H1 (cell line): Measurements from ENCODE around the gene MYRF. TPM values are rescaled to one million over a fixed set of nuclear protein-coding genes. Genes with fewer than 3 reads are reported as not detected.

ENCODE experiments used
- CTCF ChIA-PET: fragments of 300-600 bp; sonication (Branson Sonifier 250); formaldehyde crosslinking; loops from one replicate; lab custom pipeline; 2021; ENCODE audit not compliant: partially characterized antibody; lab: Charles Lee
- POLR2A ChIA-PET: fragments of 300-600 bp; sonication (Branson Sonifier 250); formaldehyde crosslinking; loops from one replicate; lab custom pipeline; 2021; ENCODE audit warnings: inconsistent platforms; ENCODE audit not compliant: partially characterized antibody; lab: Charles Lee
- DNase-seq, 2 experiments: peaks; one replicate each; pipeline versions ENCODE4 v3.0.0 to v3.0.0-alpha.2; 2010 to 2022; ENCODE audit warnings: low spot score in 2 of 2, low read depth in 1 of 2, mixed read lengths in 1 of 2
- FAIRE-seq: peaks from 2 replicates; lab custom pipeline; 2011; peaks lifted over from hg19 to GRCh38; lab: Jason Lieb, UNC
- H2AFZ ChIP-seq: 2 replicates; pipeline ENCODE4 v1.8.1; 2012; ENCODE audit warnings: low read length, inconsistent platforms
- H2AK5ac ChIP-seq: 2 replicates; pipeline ENCODE4 v1.6.1; 2013; ENCODE audit warnings: low read depth, low read length
- H2BK120ac ChIP-seq: replicated peaks from 2 replicates; pipeline ENCODE3; 2013; ENCODE audit warnings: low read depth, low read length, inconsistent platforms
- H2BK12ac ChIP-seq: 2 replicates; pipeline ENCODE4 v1.6.1; 2013; ENCODE audit warnings: low read depth, low read length
- H2BK15ac ChIP-seq: 2 replicates; pipeline ENCODE4 v1.6.1; 2013; ENCODE audit warnings: low read length
- H2BK20ac ChIP-seq: 2 replicates; pipeline ENCODE4 v1.6.1; 2013; ENCODE audit warnings: low read length
- H2BK5ac ChIP-seq: 2 replicates; pipeline ENCODE4 v1.6.1; 2013; ENCODE audit warnings: low read depth, low read length
- H3K14ac ChIP-seq: 2 replicates; pipeline ENCODE4 v1.6.1; 2013; ENCODE audit warnings: inconsistent platforms; ENCODE audit not compliant: insufficient read length
- H3K18ac ChIP-seq: 2 replicates; pipeline ENCODE4 v1.6.1; 2013; ENCODE audit warnings: low read length; ENCODE audit errors: extremely low read depth
- H3K23ac ChIP-seq: 2 replicates; pipeline ENCODE4 v1.6.1; 2013; ENCODE audit warnings: inconsistent platforms; ENCODE audit not compliant: insufficient read length
- H3K23me2 ChIP-seq: 2 replicates; pipeline ENCODE4 v1.6.1; 2013; ENCODE audit warnings: low read depth, low read length
- H3K27ac ChIP-seq: 2 replicates; pipeline ENCODE4 v1.6.1; 2011; ENCODE audit warnings: low read depth, low read length, inconsistent platforms
- H3K27me3 ChIP-seq, 4 experiments: replicated peaks in 1 of 4; 1 replicate in 1 of 4; 2 replicates in 3 of 4; pipeline versions ENCODE4 v1.6.1 to v1.8.1; 2011 to 2013; ENCODE audit warnings: low read length in 3 of 4, mild to moderate bottlenecking in 3 of 4, inconsistent platforms in 2 of 4, mixed read lengths in 2 of 4, moderate library complexity in 1 of 4; ENCODE audit not compliant: control insufficient read depth in 3 of 4, insufficient read depth in 3 of 4; ENCODE audit errors: extremely low read depth in 1 of 4
- H3K36me3 ChIP-seq, 4 experiments: 2 replicates each; pipeline versions ENCODE4 v1.6.1 to v1.8.1; 2011 to 2013; ENCODE audit warnings: mild to moderate bottlenecking in 4 of 4, low read length in 3 of 4, moderate library complexity in 2 of 4, control low read depth in 1 of 4, inconsistent platforms in 1 of 4; ENCODE audit not compliant: insufficient read depth in 4 of 4, control insufficient read depth in 2 of 4
- H3K4ac ChIP-seq: replicated peaks from 2 replicates; pipeline ENCODE3; 2013; ENCODE audit warnings: low read length, low read depth, mixed read lengths, inconsistent platforms; ENCODE audit not compliant: insufficient read length
- H3K4me1 ChIP-seq, 4 experiments: replicated peaks in 1 of 4; 1 replicate in 1 of 4; 2 replicates in 3 of 4; pipeline versions ENCODE4 v1.6.1 to v1.8.1; 2011 to 2013; ENCODE audit warnings: low read length in 3 of 4, inconsistent platforms in 2 of 4, mixed read lengths in 1 of 4; ENCODE audit not compliant: insufficient read depth in 4 of 4, control insufficient read depth in 3 of 4
- H3K4me2 ChIP-seq, 2 experiments: 2 replicates each; pipeline versions ENCODE4 v1.6.1 to v1.8.1; 2011 to 2013; ENCODE audit warnings: low read depth in 2 of 2, low read length in 2 of 2, control low read depth in 1 of 2, inconsistent platforms in 1 of 2, mild to moderate bottlenecking in 1 of 2; ENCODE audit not compliant: insufficient read depth in 1 of 2
- H3K4me3 ChIP-seq, 4 experiments: fragments of 200-600, 300-600 bp in 1 of 4; sonication (generic), shearing (Covaris generic), sonication (Bioruptor Twin) in 1 of 4; 2 replicates each; pipeline versions ENCODE4 v1.5.1 to v1.8.1; 2011 to 2016; ENCODE audit warnings: low read length in 4 of 4, low read depth in 3 of 4, control low read depth in 2 of 4, inconsistent platforms in 2 of 4, mild to moderate bottlenecking in 2 of 4, mixed read lengths in 1 of 4, moderate library complexity in 1 of 4; ENCODE audit not compliant: insufficient read depth in 2 of 4; ENCODE audit errors: extremely low read depth in 1 of 4
- H3K56ac ChIP-seq: replicated peaks from 2 replicates; pipeline ENCODE3; 2013; ENCODE audit warnings: low read depth, mild to moderate bottlenecking, mixed read lengths, low read length, inconsistent platforms; ENCODE audit not compliant: insufficient read length
- H3K79me1 ChIP-seq: 2 replicates; pipeline ENCODE4 v1.6.1; 2013; ENCODE audit warnings: low read depth, low read length, control low read depth
- H3K79me2 ChIP-seq, 2 experiments: 2 replicates each; pipeline versions ENCODE4 v1.6.1 to v1.8.1; 2012 to 2013; ENCODE audit warnings: low read length in 2 of 2, mild to moderate bottlenecking in 2 of 2, inconsistent platforms in 1 of 2; ENCODE audit not compliant: insufficient read depth in 2 of 2, control insufficient read depth in 1 of 2
- H3K9ac ChIP-seq, 4 experiments: replicated peaks in 1 of 4; 1 replicate in 1 of 4; 2 replicates in 3 of 4; pipeline versions ENCODE4 v1.6.1 to v1.8.1; 2011 to 2013; ENCODE audit warnings: low read depth in 3 of 4, low read length in 3 of 4, control low read depth in 2 of 4, mild to moderate bottlenecking in 2 of 4, moderate library complexity in 2 of 4, inconsistent platforms in 1 of 4; ENCODE audit errors: extremely low read depth in 1 of 4
- H3K9me3 ChIP-seq, 2 experiments: 2 replicates each; pipeline versions ENCODE4 v1.6.1 to v1.8.1; 2012 to 2013; ENCODE audit warnings: mild to moderate bottlenecking in 2 of 2, moderate library complexity in 2 of 2, control low read depth in 1 of 2, inconsistent platforms in 1 of 2, low read depth in 1 of 2, low read length in 1 of 2, mixed read lengths in 1 of 2; ENCODE audit not compliant: insufficient read depth in 2 of 2
- H4K20me1 ChIP-seq, 2 experiments: replicated peaks in 1 of 2; 2 replicates each; pipeline versions ENCODE3 to v1.8.1; 2011 to 2013; ENCODE audit warnings: inconsistent platforms in 2 of 2, low read length in 2 of 2, mild to moderate bottlenecking in 1 of 2; ENCODE audit not compliant: insufficient read depth in 2 of 2, control insufficient read depth in 1 of 2
- H4K5ac ChIP-seq: 2 replicates; pipeline ENCODE4 v1.6.1; 2013; ENCODE audit warnings: low read length, low read depth, mixed read lengths, inconsistent platforms; ENCODE audit not compliant: insufficient read length
- H4K8ac ChIP-seq: 2 replicates; pipeline ENCODE4 v1.8.0; 2013; ENCODE audit warnings: mild to moderate bottlenecking, moderate library complexity, low read length, inconsistent platforms; ENCODE audit not compliant: insufficient read depth; ENCODE audit errors: extremely low read depth
- H4K91ac ChIP-seq: replicated peaks from 2 replicates; pipeline ENCODE3; 2013; ENCODE audit warnings: low read length, mixed read lengths, inconsistent platforms; ENCODE audit not compliant: insufficient read length
- BACH1 ChIP-seq: IDR thresholded peaks from 2 replicates; pipeline ENCODE4 v1.6.1; 2012; ENCODE audit warnings: low read length, improper control_type of control experiment
- CTBP2 ChIP-seq: IDR thresholded peaks from 2 replicates; pipeline ENCODE4 v1.7.0; 2011; ENCODE audit warnings: borderline replicate concordance, mild to moderate bottlenecking, moderate library complexity, mixed read lengths, low read length; ENCODE audit not compliant: insufficient read depth, insufficient read length
- E2F6 ChIP-seq: IDR thresholded peaks from 2 replicates; pipeline ENCODE4 v1.6.1; 2012; ENCODE audit warnings: inconsistent platforms
- EGR1 ChIP-seq: IDR thresholded peaks from 2 replicates; pipeline ENCODE4 v1.6.1; 2011; ENCODE audit warnings: low read depth, low read length, borderline replicate concordance
- HDAC2 ChIP-seq, 2 experiments: fragments of 300-600 bp in 1 of 2; sonication (generic) in 1 of 2; IDR thresholded peaks; 2 replicates each; pipeline ENCODE4 v1.6.1; 2011 to 2012; ENCODE audit warnings: low read depth in 2 of 2, low read length in 2 of 2, mild to moderate bottlenecking in 2 of 2, moderate library complexity in 2 of 2, borderline replicate concordance in 1 of 2, inconsistent platforms in 1 of 2
- JUN ChIP-seq: IDR thresholded peaks from 2 replicates; pipeline ENCODE4 v1.6.1; 2011; ENCODE audit warnings: low read depth, mild to moderate bottlenecking, improper control_type of control experiment, low read length
- PHF8 ChIP-seq: fragments of 200-600 bp; sonication (generic); conservative IDR thresholded peaks from 2 replicates; pipeline ENCODE4 v1.7.1; 2012; ENCODE audit warnings: low read depth, mild to moderate bottlenecking, inconsistent platforms, low read length, moderate library complexity
- POU5F1 ChIP-seq: IDR thresholded peaks from 2 replicates; pipeline ENCODE4 v1.6.1; 2011; ENCODE audit warnings: low read depth, mild to moderate bottlenecking, low read length, moderate library complexity
- RAD21 ChIP-seq, 2 experiments: IDR thresholded peaks in 1 of 2; conservative IDR thresholded peaks in 1 of 2; 2 replicates each; pipeline ENCODE4 v1.6.1; 2011; ENCODE audit warnings: low read depth in 2 of 2, low read length in 2 of 2, improper control_type of control experiment in 1 of 2, inconsistent platforms in 1 of 2, mild to moderate bottlenecking in 1 of 2, moderate library complexity in 1 of 2
- RNF2 ChIP-seq: fragments of 200-900, 300-1000 bp; sonication (generic); IDR thresholded peaks from 2 replicates; pipeline ENCODE4 v1.7.1; 2016; ENCODE audit warnings: borderline replicate concordance, low read depth, mild to moderate bottlenecking, antibody characterized with exemption, low read length; ENCODE audit not compliant: poor library complexity, severe bottlenecking; ENCODE audit errors: missing control alignments
- RXRA ChIP-seq: IDR thresholded peaks from 2 replicates; pipeline ENCODE4 v1.6.1; 2011; ENCODE audit warnings: low read depth, mild to moderate bottlenecking, low read length, moderate library complexity; ENCODE audit not compliant: insufficient read depth
- YY1 ChIP-seq: IDR thresholded peaks from 2 replicates; pipeline ENCODE4 v1.6.1; 2011; ENCODE audit warnings: low read depth, mild to moderate bottlenecking, low read length
- WGBS, 2 experiments: shearing (Covaris generic) in 1 of 2; methylation state at CpG; one replicate each; pipeline versions ENCODE4 v1.1.6 to v1.1.7; 2013 to 2015; ENCODE audit warnings: low lambda C conversion rate in 2 of 2, mixed read lengths in 2 of 2, inconsistent platforms in 1 of 2, low coverage in 1 of 2, missing lambda C conversion rate in 1 of 2; ENCODE audit not compliant: insufficient replicate concordance in 2 of 2, insufficient coverage in 1 of 2, insufficient read length in 1 of 2; ENCODE audit errors: extremely low coverage in 1 of 2, missing lambda C conversion rate in 1 of 2; 5-methylcytosine and 5-hydroxymethylcytosine counted together
- polyA plus RNA-seq, 7 experiments: library from polyadenylated mRNA; depleted of rRNA in 3 of 7; stranded (reverse) in 5 of 7; unstranded in 2 of 7; fragments of >200 nt in 5 of 7; fragments of 200-250 nt in 2 of 7; gene quantifications; 1 replicate in 5 of 7; 2 replicates in 1 of 7; 4 replicates in 1 of 7; pipeline versions ENCODE4 v1.2.1 to v1.2.3, GENCODE V29; 2011 to 2013; ENCODE audit warnings: missing spikeins in 2 of 7, mixed read lengths in 2 of 7
- total RNA-seq: library from RNA; stranded (reverse); fragmentation: NEBNext Ultra II Directional; extraction: Animal tissue kit (Norgen Biotek cat#: 25700); gene quantifications from 2 replicates; pipeline ENCODE4 v1.2.1, GENCODE V29; 2021

The MYRF gene
- total and polyA plus RNA-seq, 2 of the 8 experiments (the other 6 are each of a cell fraction or from before 2014, with no cell fraction given) = 6.0 to 6.1 TPM

- Histone ChIP-seq H3K14ac (no peak overlapping the region), H4K8ac (no peak overlapping the region), H2BK120ac (no peak overlapping the region), H3K27ac (no peak overlapping the region), H3K79me2 (no peaks in the 10 kb centered on the region), H3K4me3 (no peak overlapping the region), H3K4me1 (peaks cover 6 to 28% (median 16%) of the 10 kb centered on the region in 4 experiments), H3K18ac (no peak overlapping the region), H2BK15ac (no peak overlapping the region), H3K23me2 (no peaks in the 10 kb centered on the region; the same call in 1 of the 2 replicates), H2AK5ac (no peak overlapping the region), H3K23ac (no peak overlapping the region), H3K9me3 (no peaks in the 10 kb centered on the region), H2BK20ac (no peak overlapping the region), H3K4me2 (no peak overlapping the region), H4K5ac (no peak overlapping the region), H3K79me1 (no peaks in the 10 kb centered on the region), H3K56ac (no peak overlapping the region), H2BK12ac (no peak overlapping the region), H3K9ac (no peak overlapping the region), H3K4ac (no peak overlapping the region), H3K36me3 (no peaks in the 10 kb centered on the region), H2BK5ac (no peak overlapping the region), H4K91ac (no peak overlapping the region), H4K20me1 (no peaks in the 10 kb centered on the region), H3K27me3 (peaks cover 4 to 21% (median 16%) of the 10 kb centered on the region in 4 experiments), H2AFZ (no peak overlapping the region)
- CTCF ChIA-PET = interaction anchor here (0.8 to 9.2 kb wide), 9 partner anchors 8 to 44 kb away, joined by 3 to 168 read pairs (median 28); partner anchors contain the start of genes FEN1 and TMEM258
- POLR2A ChIA-PET = interaction anchor here (1.0 to 8.9 kb wide), 2 partner anchors 39 to 56 kb away, joined by 3 to 87 read pairs; partner anchors contain the start of genes FEN1 and TMEM258
- WGBS, 2 experiments = 92% methylated on average over 14 of the region's 14 CpGs; no CpG with 5 or more reads in 1 of the 2 experiments
- DNase-seq (no peak), FAIRE-seq (no peak)
- TF ChIP-seq RXRA = no peak
- TF ChIP-seq BACH1 = no peak
- TF ChIP-seq JUN = no peak
- no peak for TF ChIP-seq HDAC2 (IDR thresholded peaks at IDR 0.05; ENCODE audit: borderline replicate concordance in 1 of 2, low read depth in 2 of 2, low read length in 2 of 2)
- TF ChIP-seq E2F6 = no peak
- TF ChIP-seq POU5F1 = no peak
- TF ChIP-seq EGR1 = no peak
- TF ChIP-seq RNF2 = no peak
- TF ChIP-seq YY1 = no peak
- no peak for TF ChIP-seq RAD21 (IDR thresholded peaks at IDR 0.05 in 1 of 2, conservative IDR thresholded peaks at IDR 0.05 in 1 of 2; ENCODE audit: low read depth in 2 of 2, low read length in 2 of 2)
- TF ChIP-seq CTBP2 = no peak
- no peak for TF ChIP-seq PHF8
Observed at GRCh38 chr11:61751384-61751783, 1.1 kb upstream of the MYRF start.
